ENCODE results near the gene PPP1R3D.
"Not testable (repeated sequence)": the region's sequence is repeated elsewhere in the genome, so short reads cannot be mapped to it uniquely, and the experiment has no call there.

PPP1R3D gene

GRCh38 chr20:59940129-59940955 is at the start of gene PPP1R3D, which contains the start of gene FAM217B:
TSS of gene PPP1R3D (minus strand) at chr20:59940305. CDS start at chr20:59939931, 374 bp downstream.
TSS of gene FAM217B (plus strand) at chr20:59940389. CDS start at chr20:59943944, 3,555 bp downstream.
- peak; percentile 75 to 84 for DNase-seq

- DNase-seq = no peak
These were observed 48.0 kb upstream of the PPP1R3D start for GRCh38 chr20:59988141-59988540.

- no peak for DNase-seq
These were observed 47.0 kb upstream of the PPP1R3D start for GRCh38 chr20:59987135-59987534.

- DNase-seq = no peak
These were observed 45.8 kb upstream of the PPP1R3D start for GRCh38 chr20:59985864-59986263.

GRCh38 chr20:59985164-59985563 is 45.1 kb upstream of the PPP1R3D start:
- DNase-seq = no peak

GRCh38 chr20:59984541-59984940 is 44.4 kb upstream of the PPP1R3D start:
- no peak for DNase-seq

GRCh38 chr20:59983076-59983475 is 43.0 kb upstream of the PPP1R3D start:
- no peak for DNase-seq

- DNase-seq = no peak
These were observed 37.0 kb upstream of the PPP1R3D start for GRCh38 chr20:59977086-59977485.

- DNase-seq = no peak
These were observed 36.2 kb upstream of the PPP1R3D start for GRCh38 chr20:59976156-59976782.

- DNase-seq = no peak
These were observed 32.1 kb upstream of the PPP1R3D start for GRCh38 chr20:59972037-59972801.

GRCh38 chr20:59971428-59971827 is 31.3 kb upstream of the PPP1R3D start:
- no peak for DNase-seq

- DNase-seq = no peak
These were observed 26.3 kb upstream of the PPP1R3D start for GRCh38 chr20:59966428-59966827.

GRCh38 chr20:59962155-59962554 is 22.1 kb upstream of the PPP1R3D start:
- no peak for DNase-seq

- DNase-seq = no peak
These were observed 21.3 kb upstream of the PPP1R3D start for GRCh38 chr20:59961423-59961822.

- DNase-seq = no peak
These were observed 18.5 kb upstream of the PPP1R3D start for GRCh38 chr20:59958626-59959025.

- DNase-seq = no peak
These were observed 18.0 kb upstream of the PPP1R3D start, which contains the start of gene CDH26 for GRCh38 chr20:59958123-59958522. TSS of gene CDH26 (plus strand) at chr20:59958423. CDS start at chr20:59958727, 304 bp downstream.

GRCh38 chr20:59957568-59957967 is 17.5 kb upstream of the PPP1R3D start:
- not testable (repeated sequence) for DNase-seq

- no peak for DNase-seq
These were observed 15.2 kb upstream of the PPP1R3D start for GRCh38 chr20:59955131-59955796.

- DNase-seq = no peak
These were observed 14.6 kb upstream of the PPP1R3D start for GRCh38 chr20:59954718-59955117.

GRCh38 chr20:59949911-59950310 is 9.8 kb upstream of the PPP1R3D start:
- no peak for DNase-seq

- peak; percentile 38 to 46 for DNase-seq
These were observed 9.0 kb upstream of the PPP1R3D start for GRCh38 chr20:59948828-59949720.

GRCh38 chr20:59948212-59948611 is 8.1 kb upstream of the PPP1R3D start:
- no peak for DNase-seq
